Chondrocyte (in vitro differentiated cells): ENCODE data around the gene ARHGAP26. TPM values are rescaled to one million over a fixed set of nuclear protein-coding genes. Genes with fewer than 3 reads are reported as not detected.

ENCODE experiments used
- DNase-seq: peaks from one replicate; pipeline ENCODE4 v3.0.0; 2021; ENCODE audit warnings: mixed read lengths, low spot score
- H3K27ac Mint-ChIP-seq: one replicate; pipeline ENCODE4 v1.8.0; 2021; ENCODE audit warnings: mild to moderate bottlenecking, moderate library complexity, mixed read lengths; ENCODE audit not compliant: unreplicated experiment
- H3K27me3 Mint-ChIP-seq: 2 replicates; pipeline ENCODE4 v1.8.0; 2021; ENCODE audit warnings: low read depth, mixed read lengths
- H3K36me3 Mint-ChIP-seq: 2 replicates; pipeline ENCODE4 v1.8.0; 2021; ENCODE audit warnings: low read depth, mixed read lengths
- H3K4me1 Mint-ChIP-seq: 2 replicates; pipeline ENCODE4 v1.8.0; 2021; ENCODE audit warnings: low read depth, mild to moderate bottlenecking, mixed read lengths
- H3K4me3 Mint-ChIP-seq: one replicate; pipeline ENCODE4 v1.8.0; 2021; ENCODE audit warnings: mild to moderate bottlenecking, moderate library complexity, mixed read lengths; ENCODE audit not compliant: unreplicated experiment
- H3K9me3 Mint-ChIP-seq: 2 replicates; pipeline ENCODE4 v1.8.0; 2021; ENCODE audit warnings: low read depth, mixed read lengths
- total RNA-seq: library from RNA; stranded (reverse); gene quantifications from 3 replicates; pipeline ENCODE4 v1.2.1, GENCODE V29; 2021
- TF ChIP-seq, protein P1 (sequence below): fragments of 200-600 bp; sonication (generic); IDR thresholded peaks from 2 replicates; pipeline ENCODE4 v1.5.0; 2021; ENCODE audit warnings: antibody characterized with exemption, mild to moderate bottlenecking, moderate library complexity

The ARHGAP26 gene
- total RNA-seq, 1 donor from 2014 or later, result 16.4 TPM

GRCh38 chr5:143207563-143208364 lies 437.6 kb downstream of the ARHGAP26 start:
- TF ChIP-seq, protein P1, sequence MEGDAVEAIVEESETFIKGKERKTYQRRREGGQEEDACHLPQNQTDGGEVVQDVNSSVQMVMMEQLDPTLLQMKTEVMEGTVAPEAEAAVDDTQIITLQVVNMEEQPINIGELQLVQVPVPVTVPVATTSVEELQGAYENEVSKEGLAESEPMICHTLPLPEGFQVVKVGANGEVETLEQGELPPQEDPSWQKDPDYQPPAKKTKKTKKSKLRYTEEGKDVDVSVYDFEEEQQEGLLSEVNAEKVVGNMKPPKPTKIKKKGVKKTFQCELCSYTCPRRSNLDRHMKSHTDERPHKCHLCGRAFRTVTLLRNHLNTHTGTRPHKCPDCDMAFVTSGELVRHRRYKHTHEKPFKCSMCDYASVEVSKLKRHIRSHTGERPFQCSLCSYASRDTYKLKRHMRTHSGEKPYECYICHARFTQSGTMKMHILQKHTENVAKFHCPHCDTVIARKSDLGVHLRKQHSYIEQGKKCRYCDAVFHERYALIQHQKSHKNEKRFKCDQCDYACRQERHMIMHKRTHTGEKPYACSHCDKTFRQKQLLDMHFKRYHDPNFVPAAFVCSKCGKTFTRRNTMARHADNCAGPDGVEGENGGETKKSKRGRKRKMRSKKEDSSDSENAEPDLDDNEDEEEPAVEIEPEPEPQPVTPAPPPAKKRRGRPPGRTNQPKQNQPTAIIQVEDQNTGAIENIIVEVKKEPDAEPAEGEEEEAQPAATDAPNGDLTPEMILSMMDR, result no peak
- no peaks in the 10 kb centered on the region for H3K27me3 Mint-ChIP-seq
- DNase-seq, result no peak
- peaks cover 33% of the 10 kb centered on the region for H3K4me1 Mint-ChIP-seq
- H3K9me3 Mint-ChIP-seq, result peaks cover 5% of the 10 kb centered on the region
- no peak overlapping the region for H3K4me3 Mint-ChIP-seq
- peaks cover 2% of the 10 kb centered on the region for H3K36me3 Mint-ChIP-seq
- no peak overlapping the region for H3K27ac Mint-ChIP-seq

- TF ChIP-seq, protein P1, result no peak
- H3K27me3 Mint-ChIP-seq, result no peaks in the 10 kb centered on the region
- DNase-seq, result no peak
- H3K36me3 Mint-ChIP-seq, result peaks cover 2% of the 10 kb centered on the region
- H3K9me3 Mint-ChIP-seq, result no peaks in the 10 kb centered on the region
- H3K4me1 Mint-ChIP-seq, result peaks cover 36% of the 10 kb centered on the region
- H3K4me3 Mint-ChIP-seq, result no peak overlapping the region
- no peak overlapping the region for H3K27ac Mint-ChIP-seq
These were observed 438.1 kb downstream of the ARHGAP26 start for GRCh38 chr5:143208365-143208641.

GRCh38 chr5:143208781-143209510 lies 438.8 kb downstream of the ARHGAP26 start:
- TF ChIP-seq, protein P1, result peak; percentile 43
- Mint-ChIP-seq H3K36me3 (peaks cover 2% of the 10 kb centered on the region), H3K9me3 (no peaks in the 10 kb centered on the region), H3K4me1 (peaks cover 42% of the 10 kb centered on the region), H3K27me3 (no peaks in the 10 kb centered on the region), H3K4me3 (no peak overlapping the region), H3K27ac (no peak overlapping the region)
- DNase-seq, result no peak

- no peaks in the 10 kb centered on the region for H3K27me3 Mint-ChIP-seq
- peak overlapping the region; percentile 37 for H3K27ac Mint-ChIP-seq
- DNase-seq, result no peak
- H3K36me3 Mint-ChIP-seq, result peaks cover 2% of the 10 kb centered on the region
- TF ChIP-seq, protein P1, result no peak
- H3K4me3 Mint-ChIP-seq, result no peak overlapping the region
- peaks cover 42% of the 10 kb centered on the region for H3K4me1 Mint-ChIP-seq
- no peaks in the 10 kb centered on the region for H3K9me3 Mint-ChIP-seq
These were observed 439.8 kb downstream of the ARHGAP26 start for GRCh38 chr5:143209881-143210395.

- TF ChIP-seq, protein P1, result no peak
- H3K27me3 Mint-ChIP-seq, result no peaks in the 10 kb centered on the region
- no peak overlapping the region for H3K27ac Mint-ChIP-seq
- no peak overlapping the region for H3K4me3 Mint-ChIP-seq
- no peak for DNase-seq
- H3K36me3 Mint-ChIP-seq, result peaks cover 3% of the 10 kb centered on the region
- peaks cover 36% of the 10 kb centered on the region for H3K4me1 Mint-ChIP-seq
- H3K9me3 Mint-ChIP-seq, result no peaks in the 10 kb centered on the region
These were observed 440.4 kb downstream of the ARHGAP26 start for GRCh38 chr5:143210576-143210975.
